KOPT-K1 (cell line): ENCODE measurements around the gene GIGYF1.
A peak's percentile ranks its signal among the peaks of the same experiment; 100 is the strongest.
"Not testable (repeated sequence)": the region's sequence is repeated elsewhere in the genome, so short reads cannot be mapped to it uniquely, and the experiment has no call there.

Experiments
- H3K27ac ChIP-seq: fragments of 200-600 bp; sonication (generic); 2 replicates; pipeline ENCODE4 v1.5.1; 2016; ENCODE audit warnings: antibody characterized with exemption, mild to moderate bottlenecking, low read depth, low read length; ENCODE audit not compliant: poor library complexity, severe bottlenecking
- H3K36me3 ChIP-seq: fragments of 200-600 bp; sonication (generic); 2 replicates; pipeline ENCODE4 v1.5.1; 2017; ENCODE audit warnings: antibody characterized with exemption, mild to moderate bottlenecking, low read length, moderate library complexity; ENCODE audit not compliant: insufficient read depth
- H3K9me3 ChIP-seq: fragments of 200-600 bp; sonication (generic); 2 replicates; pipeline ENCODE4 v1.5.1; 2017; ENCODE audit warnings: antibody characterized with exemption, low read length, mild to moderate bottlenecking; ENCODE audit not compliant: insufficient read depth, poor library complexity, severe bottlenecking

Gene GIGYF1

DNA sequence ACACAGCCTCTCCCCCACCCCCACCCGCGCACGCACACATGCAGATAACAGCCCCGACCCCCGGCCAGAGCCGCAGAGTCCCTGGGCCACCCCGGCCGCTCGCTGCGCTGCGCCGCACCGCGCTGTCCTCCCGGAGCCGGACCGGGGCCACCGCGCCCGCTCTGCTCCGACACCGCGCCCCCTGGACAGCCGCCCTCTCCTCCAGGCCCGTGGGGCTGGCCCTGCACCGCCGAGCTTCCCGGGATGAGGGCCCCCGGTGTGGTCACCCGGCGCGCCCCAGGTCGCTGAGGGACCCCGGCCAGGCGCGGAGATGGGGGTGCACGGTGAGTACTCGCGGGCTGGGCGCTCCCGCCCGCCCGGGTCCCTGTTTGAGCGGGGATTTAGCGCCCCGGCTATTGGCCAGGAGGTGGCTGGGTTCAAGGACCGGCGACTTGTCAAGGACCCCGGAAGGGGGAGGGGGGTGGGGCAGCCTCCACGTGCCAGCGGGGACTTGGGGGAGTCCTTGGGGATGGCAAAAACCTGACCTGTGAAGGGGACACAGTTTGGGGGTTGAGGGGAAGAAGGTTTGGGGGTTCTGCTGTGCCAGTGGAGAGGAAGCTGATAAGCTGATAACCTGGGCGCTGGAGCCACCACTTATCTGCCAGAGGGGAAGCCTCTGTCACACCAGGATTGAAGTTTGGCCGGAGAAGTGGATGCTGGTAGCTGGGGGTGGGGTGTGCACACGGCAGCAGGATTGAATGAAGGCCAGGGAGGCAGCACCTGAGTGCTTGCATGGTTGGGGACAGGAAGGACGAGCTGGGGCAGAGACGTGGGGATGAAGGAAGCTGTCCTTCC, 26.8 kb upstream of the GIGYF1 start:
- no peak overlapping the region for H3K27ac ChIP-seq
- peaks cover 23% of the 10 kb centered on the region for H3K9me3 ChIP-seq
- no peaks in the 10 kb centered on the region for H3K36me3 ChIP-seq

DNA sequence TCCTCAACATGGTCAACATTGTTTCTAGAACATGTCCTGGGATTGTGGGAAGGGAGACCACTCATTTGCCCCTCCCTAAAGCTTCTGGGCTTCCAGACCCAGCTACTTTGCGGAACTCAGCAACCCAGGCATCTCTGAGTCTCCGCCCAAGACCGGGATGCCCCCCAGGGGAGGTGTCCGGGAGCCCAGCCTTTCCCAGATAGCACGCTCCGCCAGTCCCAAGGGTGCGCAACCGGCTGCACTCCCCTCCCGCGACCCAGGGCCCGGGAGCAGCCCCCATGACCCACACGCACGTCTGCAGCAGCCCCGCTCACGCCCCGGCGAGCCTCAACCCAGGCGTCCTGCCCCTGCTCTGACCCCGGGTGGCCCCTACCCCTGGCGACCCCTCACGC, 26.2 kb upstream of the GIGYF1 start, which contains the start of gene EPO:
Gene EPO, plus strand, starts transcription at position 190 of the 392 bp plus-strand sequence. CDS start 513 bp downstream, outside the sequence.
- no peak within 1 kb of the TSS for H3K27ac ChIP-seq
- H3K9me3 ChIP-seq: peaks cover 23% of the 10 kb centered on the region
- no peaks in the 10 kb centered on the region for H3K36me3 ChIP-seq

DNA sequence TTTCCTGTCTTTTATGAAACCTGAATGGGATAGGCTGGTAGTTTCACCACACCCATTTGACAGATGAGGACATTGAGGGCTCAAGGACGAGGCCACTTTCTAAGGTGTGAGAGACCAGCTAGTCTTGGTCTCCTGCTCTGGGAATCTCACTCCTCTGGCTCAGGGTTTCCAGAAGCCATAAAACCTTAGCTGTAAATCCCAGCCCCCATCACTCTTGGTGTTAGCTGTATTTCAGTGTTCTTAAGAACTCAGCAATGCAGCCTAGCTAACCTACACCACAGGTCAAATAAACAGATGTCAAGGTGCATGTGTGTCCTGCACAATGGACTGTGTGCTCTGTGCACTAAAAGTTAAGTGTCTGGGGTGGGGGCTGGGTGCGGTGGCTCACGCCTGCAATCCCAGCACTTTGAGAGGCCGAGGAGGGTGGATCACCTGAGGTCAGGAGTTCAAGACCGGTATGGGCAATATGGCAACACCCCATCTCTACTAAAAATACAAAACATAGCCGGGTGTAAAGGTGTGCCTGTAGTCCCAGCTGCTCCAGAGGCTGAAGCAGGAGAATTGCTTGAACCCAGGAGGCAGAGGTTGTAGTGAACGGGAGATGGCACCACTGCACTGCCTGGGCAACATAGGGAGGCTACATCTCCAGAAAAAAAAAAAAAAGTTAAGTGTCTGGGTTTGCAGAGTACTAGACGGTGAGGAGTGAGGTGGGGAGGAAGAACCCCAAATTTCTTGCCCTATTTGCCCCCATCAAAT, 25.7 kb upstream of the GIGYF1 start:
- Histone ChIP-seq H3K36me3 (no peaks in the 10 kb centered on the region), H3K9me3 (peaks cover 23% of the 10 kb centered on the region), H3K27ac (no peak overlapping the region)

DNA sequence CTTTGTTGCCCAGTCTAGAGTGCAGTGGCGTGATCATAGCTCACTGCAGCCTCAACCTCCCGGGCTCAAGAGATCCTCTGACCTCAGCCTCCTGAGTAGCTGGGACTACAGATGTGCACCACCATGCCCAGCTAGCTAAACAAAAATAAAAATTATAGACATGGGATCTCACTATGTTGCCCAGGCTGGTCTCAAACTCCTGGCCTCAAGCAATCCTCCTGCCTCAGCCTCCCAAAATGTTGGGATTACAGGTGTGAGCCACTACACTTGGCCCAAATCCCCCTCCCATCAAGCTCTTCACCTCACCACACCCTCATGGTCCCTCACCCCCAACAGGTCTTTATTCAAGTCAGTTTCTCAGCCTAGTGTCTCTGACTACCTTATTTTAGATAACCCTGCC, 23.0 kb upstream of the GIGYF1 start:
- H3K27ac ChIP-seq, H3K36me3 ChIP-seq: not testable (repeated sequence)
- H3K9me3 ChIP-seq: peaks cover 23% of the 10 kb centered on the region

DNA sequence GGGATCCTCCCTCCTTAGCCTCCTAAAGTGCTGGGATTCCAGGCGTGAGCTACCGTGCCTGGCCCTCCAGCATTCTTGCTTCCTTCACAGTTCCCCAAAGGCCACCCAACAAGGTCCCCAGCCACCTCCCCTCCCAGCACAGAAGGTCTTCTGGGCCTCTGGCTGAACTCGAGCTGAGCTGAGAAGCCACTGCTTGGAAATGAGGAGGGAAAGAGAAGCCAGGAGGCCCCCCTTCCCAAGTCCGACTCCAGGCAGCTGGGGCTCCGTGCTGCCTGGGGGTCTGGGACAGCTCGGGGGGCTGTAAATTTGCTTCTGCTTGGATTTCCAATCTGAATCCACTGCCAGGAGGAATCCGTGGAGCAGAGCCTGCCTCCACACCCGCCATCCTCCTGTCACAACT, 20.7 kb upstream of the GIGYF1 start:
- Histone ChIP-seq H3K36me3 (no peaks in the 10 kb centered on the region), H3K9me3 (peaks cover 22% of the 10 kb centered on the region), H3K27ac (no peak overlapping the region)

DNA sequence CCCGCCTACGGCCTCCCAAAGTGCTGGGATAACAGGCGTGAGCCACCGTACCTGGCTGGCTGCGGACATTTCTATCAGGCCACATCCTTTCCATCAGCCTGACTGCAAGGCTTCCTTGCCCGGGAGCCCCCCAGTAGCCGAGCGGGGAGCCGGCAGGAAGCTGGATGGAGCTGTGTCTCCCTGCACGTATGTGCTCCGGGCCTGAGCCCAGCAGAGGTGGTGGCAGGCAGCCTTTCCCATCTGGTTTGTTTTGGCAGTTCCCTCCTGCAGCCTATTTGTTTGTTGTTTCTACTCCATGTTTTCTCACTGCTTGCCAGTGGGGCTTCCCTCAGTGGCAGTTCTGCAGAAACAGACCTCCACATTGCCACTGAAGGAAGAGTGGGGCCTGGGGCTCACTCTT, 17.3 kb upstream of the GIGYF1 start:
- peaks cover 24% of the 10 kb centered on the region; the same call in 1 of the 2 replicates for H3K36me3 ChIP-seq
- no peak overlapping the region for H3K27ac ChIP-seq
- no peaks in the 10 kb centered on the region for H3K9me3 ChIP-seq

DNA sequence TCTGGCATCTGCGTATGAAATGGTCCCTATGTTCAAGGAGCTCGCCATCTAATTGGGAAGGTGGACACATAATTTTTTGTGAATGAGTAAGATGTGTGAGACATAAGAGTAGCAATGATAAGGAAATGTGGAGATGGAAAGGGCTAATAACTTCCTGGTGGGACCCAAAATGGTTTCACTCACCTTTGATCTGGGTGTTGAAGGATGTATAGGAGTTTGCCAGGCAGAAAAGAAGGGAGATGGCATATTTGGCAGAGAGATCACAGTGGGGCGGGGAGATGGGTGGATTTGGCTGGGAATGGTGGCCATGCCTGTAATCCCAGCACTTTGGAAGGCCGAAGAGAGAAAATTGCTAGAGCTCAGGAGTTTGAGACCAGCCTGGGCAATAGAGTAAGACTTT, 16.4 kb upstream of the GIGYF1 start:
- H3K9me3 ChIP-seq: no peaks in the 10 kb centered on the region
- peaks cover 24% of the 10 kb centered on the region; the same call in 1 of the 2 replicates for H3K36me3 ChIP-seq
- H3K27ac ChIP-seq: no peak overlapping the region

DNA sequence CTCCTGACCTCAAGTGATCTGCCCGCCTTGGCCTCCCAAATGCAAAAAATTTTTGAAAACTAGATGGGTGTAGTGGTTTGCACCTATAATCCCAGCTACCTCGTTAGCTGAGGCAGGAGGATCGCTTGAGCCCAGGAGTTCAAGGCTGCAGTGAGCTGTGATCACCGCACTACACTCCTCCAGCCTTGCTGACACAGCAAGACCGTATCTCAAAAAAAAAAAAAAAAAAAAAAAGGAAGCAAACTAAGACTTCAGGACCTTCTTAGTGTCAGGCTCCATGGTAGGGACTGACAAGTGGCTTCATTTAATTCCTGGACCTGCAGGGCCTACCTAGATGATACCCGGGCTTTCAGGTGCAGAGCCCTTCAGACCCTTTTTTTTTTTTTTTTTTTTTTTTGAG, 14.3 kb upstream of the GIGYF1 start:
- peaks cover 24% of the 10 kb centered on the region; the same call in 1 of the 2 replicates for H3K36me3 ChIP-seq
- no peak overlapping the region for H3K27ac ChIP-seq
- H3K9me3 ChIP-seq: no peaks in the 10 kb centered on the region

DNA sequence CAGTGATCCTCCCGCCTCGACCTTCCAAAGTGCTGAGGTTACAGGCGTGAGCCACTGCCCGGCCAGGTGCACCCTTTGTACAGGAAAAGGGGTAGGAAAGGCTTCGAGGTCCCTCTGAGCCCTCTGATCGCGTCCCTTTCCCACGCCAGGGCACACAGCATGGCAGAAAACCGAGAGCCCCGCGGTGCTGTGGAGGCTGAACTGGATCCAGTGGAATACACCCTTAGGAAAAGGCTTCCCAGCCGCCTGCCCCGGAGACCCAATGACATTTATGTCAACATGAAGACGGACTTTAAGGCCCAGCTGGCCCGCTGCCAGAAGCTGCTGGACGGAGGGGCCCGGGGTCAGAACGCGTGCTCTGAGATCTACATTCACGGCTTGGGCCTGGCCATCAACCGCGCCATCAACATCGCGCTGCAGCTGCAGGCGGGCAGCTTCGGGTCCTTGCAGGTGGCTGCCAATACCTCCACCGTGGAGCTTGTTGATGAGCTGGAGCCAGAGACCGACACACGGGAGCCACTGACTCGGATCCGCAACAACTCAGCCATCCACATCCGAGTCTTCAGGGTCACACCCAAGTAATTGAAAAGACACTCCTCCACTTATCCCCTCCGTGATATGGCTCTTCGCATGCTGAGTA, 12.7 kb upstream of the GIGYF1 start:
- Histone ChIP-seq H3K36me3 (peaks cover 24% of the 10 kb centered on the region; the same call in 1 of the 2 replicates), H3K27ac (peak overlapping the region; percentile 92), H3K9me3 (no peaks in the 10 kb centered on the region)

DNA sequence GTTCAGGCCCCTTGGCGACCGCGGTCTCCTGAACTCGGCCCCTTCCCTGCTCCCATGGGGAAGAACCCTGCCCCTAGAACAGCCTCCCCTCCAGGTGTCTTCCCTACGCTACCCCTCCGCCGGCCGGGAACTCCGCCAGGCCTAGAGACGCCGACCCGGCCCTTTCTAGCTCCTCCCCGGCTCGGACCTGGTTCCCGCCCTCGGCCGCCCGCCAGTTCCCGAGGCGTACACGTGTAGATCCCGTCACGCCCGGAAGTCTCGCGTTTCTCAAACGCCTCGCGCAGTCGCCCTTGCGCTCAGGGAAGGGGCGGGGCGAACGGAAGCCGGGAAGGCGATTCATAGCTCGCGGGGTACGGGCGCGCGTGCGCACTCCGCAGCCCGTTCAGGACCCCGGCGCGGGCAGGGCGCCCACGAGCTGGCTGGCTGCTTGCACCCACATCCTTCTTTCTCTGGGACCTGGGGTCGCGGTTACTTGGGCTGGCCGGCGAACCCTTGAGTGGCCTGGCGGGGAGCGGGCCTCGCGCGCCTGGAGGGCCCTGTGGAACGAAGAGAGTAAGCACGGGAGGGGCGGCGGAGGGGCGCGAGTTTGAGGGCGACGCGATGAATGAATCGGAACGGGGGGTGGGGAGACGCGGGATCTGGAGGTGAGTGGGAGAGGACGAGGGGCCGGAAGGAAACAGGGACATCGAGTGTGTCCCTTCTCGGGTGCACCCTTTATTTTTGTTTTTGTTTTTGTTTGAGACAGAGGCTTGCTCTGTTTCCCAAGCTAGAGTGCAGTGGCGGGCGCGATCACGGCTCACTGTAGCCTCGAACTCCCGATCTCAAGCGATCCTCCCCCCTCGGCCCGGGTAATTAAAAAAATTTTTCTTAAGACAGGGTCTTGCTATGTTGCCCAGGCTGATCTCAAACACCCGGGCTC, 12.0 kb upstream of the GIGYF1 start, which contains the start of gene POP7:
Gene POP7, plus strand, starts transcription at position 369 of the 919 bp plus-strand sequence. CDS start 710 bp downstream, outside the sequence.
- Histone ChIP-seq H3K36me3 (peaks cover 24% of the 10 kb centered on the region; the same call in 1 of the 2 replicates), H3K27ac (peak within 1 kb of the TSS; percentile 92), H3K9me3 (no peaks in the 10 kb centered on the region)

DNA sequence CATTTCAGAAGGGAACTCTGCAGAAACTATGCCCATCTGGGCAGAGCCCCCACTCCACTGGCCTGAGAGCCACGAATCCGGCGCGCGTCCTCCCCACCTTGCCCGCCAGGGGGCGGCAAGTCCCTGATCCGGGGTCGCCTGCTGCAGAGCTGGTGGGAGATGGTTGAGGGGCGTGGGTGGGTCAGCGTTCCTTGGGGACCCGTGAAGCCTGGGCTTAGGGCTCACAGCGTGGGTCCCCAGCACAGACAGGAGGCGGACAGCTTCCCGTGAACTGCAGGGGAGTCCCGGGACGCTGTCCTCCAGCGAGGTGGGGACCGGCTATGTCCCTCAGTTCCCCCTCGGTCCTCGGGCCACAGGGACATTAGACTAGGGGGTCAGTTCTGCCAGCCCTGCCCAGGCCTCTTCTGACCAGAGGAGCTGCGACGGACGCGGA, 11.3 kb upstream of the GIGYF1 start:
- peaks cover 24% of the 10 kb centered on the region; the same call in 1 of the 2 replicates for H3K36me3 ChIP-seq
- no peaks in the 10 kb centered on the region for H3K9me3 ChIP-seq
- H3K27ac ChIP-seq: peak overlapping the region; percentile 92

DNA sequence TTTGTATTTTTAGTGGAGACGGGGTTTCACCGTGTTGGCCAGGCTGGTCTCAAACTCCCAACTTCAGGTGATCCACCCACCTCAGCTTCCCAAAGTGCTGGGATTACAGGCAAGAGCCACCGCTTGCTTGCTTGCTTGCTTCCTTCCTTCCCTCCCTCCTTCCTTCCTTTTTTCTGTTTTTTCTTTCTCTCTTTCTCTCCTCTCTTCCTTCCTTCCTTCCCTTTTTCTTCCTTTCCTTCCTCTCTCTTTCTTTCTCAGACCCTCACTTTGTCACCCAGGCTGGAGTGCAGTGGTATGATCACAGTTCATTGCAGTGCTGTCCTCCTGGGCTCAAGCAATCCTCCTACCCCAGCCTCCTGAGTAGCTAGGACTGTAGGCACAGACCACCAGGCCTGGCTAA, 7.0 kb upstream of the GIGYF1 start:
- H3K27ac ChIP-seq, H3K36me3 ChIP-seq, H3K9me3 ChIP-seq: not testable (repeated sequence)

DNA sequence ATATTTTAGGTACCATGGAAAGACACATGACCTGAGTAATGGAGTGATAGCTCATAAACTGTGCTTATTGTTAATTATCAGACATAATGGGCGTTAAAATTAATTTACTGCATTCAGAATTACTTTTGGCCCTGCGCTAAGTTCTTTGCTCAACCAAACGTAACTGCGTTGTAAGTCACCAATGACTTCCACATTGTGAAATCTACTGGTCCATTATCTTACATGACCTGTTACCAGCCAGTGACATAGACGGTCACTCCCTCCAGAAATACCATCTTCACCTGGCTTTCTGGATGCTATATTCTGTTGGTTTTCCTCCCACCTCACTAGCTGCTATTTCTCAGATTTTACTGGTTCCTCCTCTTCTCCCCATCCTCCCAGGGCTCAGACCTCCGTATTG, 5.0 kb upstream of the GIGYF1 start:
- no peaks in the 10 kb centered on the region for H3K36me3 ChIP-seq
- H3K27ac ChIP-seq: no peak overlapping the region
- H3K9me3 ChIP-seq: no peaks in the 10 kb centered on the region

DNA sequence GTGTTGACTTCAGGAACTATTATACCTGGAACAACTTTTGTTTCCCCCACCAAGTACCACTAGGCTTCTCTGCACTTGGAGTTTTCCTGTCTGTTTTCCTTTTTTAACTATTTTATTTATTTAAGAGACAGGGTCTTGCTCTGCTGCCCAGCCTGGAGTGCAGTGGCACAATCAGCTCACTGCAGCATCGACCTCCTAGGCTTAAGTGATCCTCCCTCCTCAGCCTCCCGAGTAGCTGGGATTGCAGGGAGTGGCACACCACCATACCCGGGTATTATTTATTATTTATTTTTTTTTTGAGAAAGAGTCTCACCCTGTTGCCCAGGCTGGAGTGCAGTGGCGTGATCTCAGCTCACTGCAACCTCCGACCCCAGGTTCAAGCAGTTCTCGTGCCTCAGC, 2.1 kb upstream of the GIGYF1 start:
- Histone ChIP-seq H3K27ac (no peak overlapping the region), H3K9me3 (no peaks in the 10 kb centered on the region), H3K36me3 (peaks cover 1% of the 10 kb centered on the region; the same call in 1 of the 2 replicates)
